NCI-H1694 treated with DMSO at 0.1 percent for 48 hours (cell line): ENCODE results near the gene C12orf43.

Source experiments
- DNase-seq: peaks from one replicate; lab custom pipeline; 2025; lab: John Stamatoyannopoulos, UW

Gene C12orf43

GRCh38 chr12:120999191-121000120 lies 16.8 kb downstream of the C12orf43 start:
- DNase-seq: no peak

- DNase-seq: no peak
These were observed 17.9 kb downstream of the C12orf43 start for GRCh38 chr12:120998435-120998834.

- no peak for DNase-seq
These were observed 18.8 kb downstream of the C12orf43 start for GRCh38 chr12:120997448-120997847.

- DNase-seq: no peak
These were observed 20.0 kb downstream of the C12orf43 start for GRCh38 chr12:120996133-120996746.

GRCh38 chr12:120994589-120995337 lies 21.5 kb downstream of the C12orf43 start:
- no peak for DNase-seq

GRCh38 chr12:120994059-120994458 lies 22.2 kb downstream of the C12orf43 start:
- no peak for DNase-seq

- no peak for DNase-seq
These were observed 22.8 kb downstream of the C12orf43 start for GRCh38 chr12:120993496-120993895.

GRCh38 chr12:120992989-120993388 lies 23.3 kb downstream of the C12orf43 start:
- no peak for DNase-seq

GRCh38 chr12:120991965-120992364 lies 24.3 kb downstream of the C12orf43 start:
- no peak for DNase-seq

- no peak for DNase-seq
These were observed 25.7 kb downstream of the C12orf43 start for GRCh38 chr12:120990487-120991055.

GRCh38 chr12:120989687-120990086 lies 26.6 kb downstream of the C12orf43 start:
- DNase-seq: no peak

GRCh38 chr12:120988658-120989057 lies 27.6 kb downstream of the C12orf43 start:
- DNase-seq: no peak

- no peak for DNase-seq
These were observed 28.1 kb downstream of the C12orf43 start for GRCh38 chr12:120988234-120988633.

GRCh38 chr12:120984351-120984898 lies 31.9 kb downstream of the C12orf43 start:
- DNase-seq: no peak

- no peak for DNase-seq
These were observed 32.5 kb downstream of the C12orf43 start for GRCh38 chr12:120983759-120984158.

GRCh38 chr12:120982659-120983058 lies 33.6 kb downstream of the C12orf43 start:
- DNase-seq: no peak

GRCh38 chr12:120981407-120981941 lies 34.8 kb downstream of the C12orf43 start:
- no peak for DNase-seq

- no peak for DNase-seq
These were observed 35.4 kb downstream of the C12orf43 start for GRCh38 chr12:120980800-120981368.

GRCh38 chr12:120979862-120980696 lies 36.2 kb downstream of the C12orf43 start:
- DNase-seq: no peak

- no peak for DNase-seq
These were observed 36.9 kb downstream of the C12orf43 start for GRCh38 chr12:120979220-120979861.
